22Rv1 (cell line): ENCODE data around the gene NDUFA13.

Experiments used
- CTCF ChIP-seq: fragments of 450-650 bp; IDR thresholded peaks from 2 replicates; pipeline ENCODE4 v1.5.1; 2017; ENCODE audit warnings: mild to moderate bottlenecking
- ZFX ChIP-seq: fragments of 450-650 bp; IDR thresholded peaks from 2 replicates; pipeline ENCODE4 v1.6.1; 2017; ENCODE audit warnings: antibody characterized with exemption, borderline replicate concordance

GRCh38 chr19:19575411-19575810 lies 59.4 kb downstream of the NDUFA13 start:
- TF ChIP-seq CTCF (no peak), ZFX (no peak)
